SK-N-SH (cell line): Measurements from ENCODE around the gene FUT7. TPM values are rescaled to one million over a fixed set of nuclear protein-coding genes. Genes with fewer than 3 reads are reported as not detected.

Experiments
- CTCF ChIA-PET: fragments of 300-600, 350-600 bp; formaldehyde crosslinking; extraction: SDS; loops from one replicate; lab custom pipeline; 2021; lab: Yijun Ruan, JAX
- POLR2A ChIA-PET: fragments of 350-600 bp; sonication (Branson Sonifier 250); formaldehyde crosslinking; extraction: SDS; loops from one replicate; lab custom pipeline; 2020; ENCODE audit warnings: antibody characterized with exemption, inconsistent platforms; lab: Yijun Ruan, JAX
- DNase-seq: peaks from one replicate; pipeline ENCODE4 v3.0.0; 2012
- H2AFZ ChIP-seq: fragments of 200-600 bp; sonication (generic); 2 replicates; pipeline ENCODE4 v1.8.1; 2016; ENCODE audit warnings: antibody characterized with exemption, mild to moderate bottlenecking, low read depth
- H3F3A ChIP-seq: fragments of 200-600 bp; sonication (generic); replicated peaks from 2 replicates; pipeline ENCODE3; 2016; ENCODE audit warnings: antibody characterized with exemption, mild to moderate bottlenecking; ENCODE audit not compliant: insufficient read depth
- H3K27ac ChIP-seq, 2 experiments: fragments of 200-500 bp in 1 of 2; fragments of 200-600 bp in 1 of 2; sonication (Bioruptor generic) in 1 of 2; sonication (generic), shearing (Covaris generic) in 1 of 2; 2 replicates each; pipeline versions ENCODE4 v1.5.1 to v1.6.1; 2014 to 2016; ENCODE audit warnings: low read depth in 2 of 2, inconsistent platforms in 1 of 2, low read length in 1 of 2, mild to moderate bottlenecking in 1 of 2, mixed read lengths in 1 of 2
- H3K27me3 ChIP-seq: fragments of 200-600 bp; sonication (generic), shearing (Covaris generic); 2 replicates; pipeline ENCODE4 v1.6.1; 2016; ENCODE audit warnings: mixed run types; ENCODE audit not compliant: insufficient read depth
- H3K36me3 ChIP-seq, 2 experiments: fragments of 200-500 bp in 1 of 2; fragments of 200-600 bp in 1 of 2; sonication (Bioruptor generic) in 1 of 2; sonication (generic) in 1 of 2; replicated peaks in 1 of 2; 2 replicates each; pipeline versions ENCODE3 to v1.5.1; 2014 to 2016; ENCODE audit warnings: low read length in 1 of 2, mild to moderate bottlenecking in 1 of 2; ENCODE audit not compliant: insufficient read depth in 2 of 2, control insufficient read depth in 1 of 2
- H3K4me1 ChIP-seq, 2 experiments: fragments of 200-500 bp in 1 of 2; fragments of 200-600 bp in 1 of 2; sonication (Bioruptor generic) in 1 of 2; sonication (generic), shearing (Covaris generic) in 1 of 2; 2 replicates each; pipeline versions ENCODE4 v1.5.1 to v1.6.1; 2014 to 2016; ENCODE audit warnings: low read depth in 1 of 2, low read length in 1 of 2, mixed run types in 1 of 2; ENCODE audit not compliant: insufficient read depth in 2 of 2, control insufficient read depth in 1 of 2
- H3K4me2 ChIP-seq: fragments of 200-600 bp; sonication (generic), shearing (Covaris generic); 2 replicates; pipeline ENCODE4 v1.6.1; 2017; ENCODE audit warnings: mixed run types
- H3K4me3 ChIP-seq, 2 experiments: fragments of 200-500 bp in 1 of 2; fragments of 200-600 bp in 1 of 2; sonication (Bioruptor generic) in 1 of 2; sonication (generic), shearing (Covaris generic) in 1 of 2; 2 replicates each; pipeline versions ENCODE4 v1.5.1 to v1.8.1; 2014 to 2016; ENCODE audit warnings: low read depth in 2 of 2, inconsistent platforms in 1 of 2, low read length in 1 of 2, mild to moderate bottlenecking in 1 of 2, mixed read lengths in 1 of 2, moderate library complexity in 1 of 2
- H3K79me2 ChIP-seq: fragments of 200-600 bp; sonication (generic); 2 replicates; pipeline ENCODE4 v1.8.1; 2017; ENCODE audit warnings: mild to moderate bottlenecking; ENCODE audit not compliant: insufficient read depth
- H3K9ac ChIP-seq: fragments of 200-600 bp; sonication (generic); 2 replicates; pipeline ENCODE4 v1.6.1; 2017; ENCODE audit warnings: mixed run types
- H3K9me2 ChIP-seq: fragments of 200-600 bp; sonication (generic); 2 replicates; pipeline ENCODE4 v1.6.1; 2017; ENCODE audit warnings: mixed run types
- H3K9me3 ChIP-seq: fragments of 200-600 bp; sonication (generic); 2 replicates; pipeline ENCODE4 v1.6.1; 2017; ENCODE audit warnings: mixed run types, mild to moderate bottlenecking, moderate library complexity
- H4K20me1 ChIP-seq: fragments of 200-600 bp; sonication (generic); 2 replicates; pipeline ENCODE4 v1.6.1; 2017; ENCODE audit warnings: mild to moderate bottlenecking, mixed run types; ENCODE audit not compliant: insufficient read depth
- EP300 ChIP-seq, 2 experiments: IDR thresholded peaks; 2 replicates each; pipeline versions ENCODE4 v1.4.0 to v1.6.1; 2012; ENCODE audit warnings: borderline replicate concordance in 1 of 2, low read depth in 1 of 2, low read length in 1 of 2
- EZH2phosphoT487 ChIP-seq: fragments of 200-600 bp; sonication (generic); IDR thresholded peaks from 2 replicates; pipeline ENCODE4 v1.6.1; 2017; ENCODE audit warnings: low read depth, mixed run types, mild to moderate bottlenecking, antibody characterized with exemption, moderate library complexity, borderline replicate concordance
- FOXJ3 ChIP-seq: sonication (generic); formaldehyde crosslinking; IDR thresholded peaks from 2 replicates; pipeline ENCODE4 v1.5.1; 2020; ENCODE audit warnings: mild to moderate bottlenecking, missing genetic modification reagents
- GATA2 ChIP-seq: sonication (generic); formaldehyde crosslinking; IDR thresholded peaks from 2 replicates; pipeline ENCODE4 v1.5.0; 2020; ENCODE audit warnings: mild to moderate bottlenecking, missing genetic modification reagents
- MEF2A ChIP-seq: IDR thresholded peaks from 2 replicates; pipeline ENCODE4 v1.4.0; 2012; ENCODE audit warnings: low read depth, borderline replicate concordance
- NFIC ChIP-seq: IDR thresholded peaks from 2 replicates; pipeline ENCODE4 v1.4.0; 2012; ENCODE audit warnings: borderline replicate concordance
- RAD21 ChIP-seq: IDR thresholded peaks from 2 replicates; pipeline ENCODE4 v1.6.1; 2012; ENCODE audit warnings: mild to moderate bottlenecking, low read length
- RFX5 ChIP-seq: IDR thresholded peaks from 2 replicates; pipeline ENCODE4 v1.6.1; 2012; ENCODE audit warnings: mild to moderate bottlenecking, improper control_type of control experiment, low read length
- RXRA ChIP-seq: IDR thresholded peaks from 2 replicates; pipeline ENCODE4 v1.4.0; 2012; ENCODE audit warnings: low read depth, mild to moderate bottlenecking, borderline replicate concordance
- TAF1 ChIP-seq: IDR thresholded peaks from 2 replicates; pipeline ENCODE4 v1.6.1; 2012; ENCODE audit warnings: low read depth, mild to moderate bottlenecking, low read length, moderate library complexity, borderline replicate concordance
- TEAD4 ChIP-seq: IDR thresholded peaks from 2 replicates; pipeline ENCODE4 v1.4.0; 2012; ENCODE audit warnings: mild to moderate bottlenecking, borderline replicate concordance; ENCODE audit not compliant: insufficient read depth
- USF2 ChIP-seq: fragments of 150-350 bp; IDR thresholded peaks from 2 replicates; pipeline ENCODE4 v1.6.1; 2017; ENCODE audit warnings: antibody characterized with exemption, low read length, low read depth, borderline replicate concordance
- YY1 ChIP-seq: IDR thresholded peaks from 2 replicates; pipeline ENCODE4 v1.4.0; 2012; ENCODE audit warnings: low read depth, mild to moderate bottlenecking
- WGBS: methylation state at CpG from one replicate; pipeline ENCODE4 v1.1.6; 2017; ENCODE audit warnings: low lambda C conversion rate; 5-methylcytosine and 5-hydroxymethylcytosine counted together
- polyA plus RNA-seq, 3 experiments: library from polyadenylated mRNA; depleted of rRNA; stranded (reverse); fragments of >200 nt; gene quantifications; 2 replicates each; pipeline ENCODE4 v1.2.3, GENCODE V29; 2012
- TF ChIP-seq, protein P1 (sequence below): fragments of 200-600 bp; sonication (generic); IDR thresholded peaks from 2 replicates; pipeline ENCODE4 v1.6.1; 2017; ENCODE audit warnings: antibody characterized with exemption, mild to moderate bottlenecking, moderate library complexity
- TF ChIP-seq, protein P2 (sequence below): fragments of 150-350 bp; IDR thresholded peaks from 2 replicates; pipeline ENCODE4 v1.6.1; 2016; ENCODE audit warnings: mild to moderate bottlenecking, low read depth, low read length
- TF ChIP-seq, protein P3 (sequence below): IDR thresholded peaks from 2 replicates; pipeline ENCODE4 v1.4.0; 2012; ENCODE audit warnings: low read depth, borderline replicate concordance
- TF ChIP-seq, protein P4 (sequence below): IDR thresholded peaks from 2 replicates; pipeline ENCODE4 v1.4.0; 2012; ENCODE audit warnings: low read depth, borderline replicate concordance

The FUT7 gene
- polyA plus RNA-seq, 1 of the 3 experiments (the other 2 are of a cell fraction): not detected

DNA sequence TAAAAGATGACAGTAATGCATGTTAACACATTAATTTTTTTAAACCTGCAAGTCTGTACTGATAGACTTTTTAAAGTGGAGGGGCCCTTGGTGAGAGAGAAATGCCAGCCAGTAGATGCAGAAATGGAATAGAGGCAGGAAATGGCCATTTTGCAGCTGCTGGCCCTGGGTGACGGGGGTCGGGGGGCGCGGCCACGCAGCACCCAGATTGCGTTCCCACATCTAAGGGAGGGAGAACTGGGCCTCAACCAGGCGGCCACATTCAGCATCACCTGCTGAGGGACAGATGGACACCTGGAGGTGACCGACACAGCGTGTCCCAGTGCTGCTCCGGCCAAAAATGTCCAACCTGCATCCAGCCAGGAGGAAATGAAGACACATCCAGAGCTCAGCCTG is 29.2 kb downstream of the FUT7 start:
- H3K4me2 ChIP-seq: no peak overlapping the region
- no peak for DNase-seq
- H3K27ac ChIP-seq: no peak overlapping the region
- no peaks in the 10 kb centered on the region for H3F3A ChIP-seq
- no peaks in the 10 kb centered on the region for H3K4me1 ChIP-seq
- no peaks in the 10 kb centered on the region for H3K36me3 ChIP-seq
- H2AFZ ChIP-seq: no peak overlapping the region
- WGBS: 60% methylated on average over 1 of the region's 10 CpGs
- CTCF ChIA-PET: interaction anchor here (1.0 to 2.2 kb wide), 7 partner anchors 10 to 224 kb away, joined by 3 to 10 read pairs (median 4); partner anchors contain the start of genes ABCA2, PAXX and RNF224
- no peak overlapping the region for H3K4me3 ChIP-seq
- no peaks in the 10 kb centered on the region for H3K79me2 ChIP-seq
- H3K9me2 ChIP-seq: no peaks in the 10 kb centered on the region
- POLR2A ChIA-PET: no interaction called here
- TF ChIP-seq USF2 (no peak), EZH2phosphoT487 (no peak), TEAD4 (no peak), YY1 (no peak), TAF1 (no peak)
- H3K9ac ChIP-seq: no peak overlapping the region
- H3K27me3 ChIP-seq: no peaks in the 10 kb centered on the region
- H3K9me3 ChIP-seq: no peaks in the 10 kb centered on the region
- H4K20me1 ChIP-seq: no peaks in the 10 kb centered on the region

GRCh38 chr9:137001857-137002645 is 29.8 kb downstream of the FUT7 start:
- Histone ChIP-seq H3K79me2 (no peaks in the 10 kb centered on the region), H3K9me2 (no peaks in the 10 kb centered on the region), H3K27ac (no peak overlapping the region), H3K9ac (no peak overlapping the region), H3K4me3 (no peak overlapping the region), H4K20me1 (no peaks in the 10 kb centered on the region), H3F3A (no peaks in the 10 kb centered on the region), H2AFZ (no peak overlapping the region), H3K4me1 (no peaks in the 10 kb centered on the region), H3K36me3 (no peaks in the 10 kb centered on the region), H3K4me2 (no peak overlapping the region), H3K9me3 (no peaks in the 10 kb centered on the region), H3K27me3 (no peaks in the 10 kb centered on the region)
- WGBS: 80% methylated on average over 14 of the region's 20 CpGs
- CTCF ChIA-PET: interaction anchor here (1.0 to 2.4 kb wide), 8 partner anchors 9 to 225 kb away, joined by 3 to 11 read pairs (median 6); partner anchors contain the start of genes ABCA2, PAXX and RNF224
- POLR2A ChIA-PET: no interaction called here
- DNase-seq: no peak
- TF ChIP-seq, protein P1, sequence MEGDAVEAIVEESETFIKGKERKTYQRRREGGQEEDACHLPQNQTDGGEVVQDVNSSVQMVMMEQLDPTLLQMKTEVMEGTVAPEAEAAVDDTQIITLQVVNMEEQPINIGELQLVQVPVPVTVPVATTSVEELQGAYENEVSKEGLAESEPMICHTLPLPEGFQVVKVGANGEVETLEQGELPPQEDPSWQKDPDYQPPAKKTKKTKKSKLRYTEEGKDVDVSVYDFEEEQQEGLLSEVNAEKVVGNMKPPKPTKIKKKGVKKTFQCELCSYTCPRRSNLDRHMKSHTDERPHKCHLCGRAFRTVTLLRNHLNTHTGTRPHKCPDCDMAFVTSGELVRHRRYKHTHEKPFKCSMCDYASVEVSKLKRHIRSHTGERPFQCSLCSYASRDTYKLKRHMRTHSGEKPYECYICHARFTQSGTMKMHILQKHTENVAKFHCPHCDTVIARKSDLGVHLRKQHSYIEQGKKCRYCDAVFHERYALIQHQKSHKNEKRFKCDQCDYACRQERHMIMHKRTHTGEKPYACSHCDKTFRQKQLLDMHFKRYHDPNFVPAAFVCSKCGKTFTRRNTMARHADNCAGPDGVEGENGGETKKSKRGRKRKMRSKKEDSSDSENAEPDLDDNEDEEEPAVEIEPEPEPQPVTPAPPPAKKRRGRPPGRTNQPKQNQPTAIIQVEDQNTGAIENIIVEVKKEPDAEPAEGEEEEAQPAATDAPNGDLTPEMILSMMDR: no peak
- no peak for TF ChIP-seq NFIC
- TF ChIP-seq USF2: no peak
- TF ChIP-seq GATA2 (CRISPR knock-in tag): no peak
- TF ChIP-seq TAF1: no peak
- TF ChIP-seq, protein P2, sequence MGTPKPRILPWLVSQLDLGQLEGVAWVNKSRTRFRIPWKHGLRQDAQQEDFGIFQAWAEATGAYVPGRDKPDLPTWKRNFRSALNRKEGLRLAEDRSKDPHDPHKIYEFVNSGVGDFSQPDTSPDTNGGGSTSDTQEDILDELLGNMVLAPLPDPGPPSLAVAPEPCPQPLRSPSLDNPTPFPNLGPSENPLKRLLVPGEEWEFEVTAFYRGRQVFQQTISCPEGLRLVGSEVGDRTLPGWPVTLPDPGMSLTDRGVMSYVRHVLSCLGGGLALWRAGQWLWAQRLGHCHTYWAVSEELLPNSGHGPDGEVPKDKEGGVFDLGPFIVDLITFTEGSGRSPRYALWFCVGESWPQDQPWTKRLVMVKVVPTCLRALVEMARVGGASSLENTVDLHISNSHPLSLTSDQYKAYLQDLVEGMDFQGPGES: no peak
- no peak for TF ChIP-seq TEAD4
- TF ChIP-seq MEF2A: no peak
- TF ChIP-seq RAD21: no peak
- TF ChIP-seq FOXJ3 (CRISPR knock-in tag): no peak
- no peak for TF ChIP-seq YY1
- no peak for TF ChIP-seq EP300 (IDR thresholded peaks at IDR 0.05; ENCODE audit: borderline replicate concordance in 1 of 2, low read depth in 1 of 2, low read length in 1 of 2)
- TF ChIP-seq RFX5: no peak
- TF ChIP-seq, protein P3, sequence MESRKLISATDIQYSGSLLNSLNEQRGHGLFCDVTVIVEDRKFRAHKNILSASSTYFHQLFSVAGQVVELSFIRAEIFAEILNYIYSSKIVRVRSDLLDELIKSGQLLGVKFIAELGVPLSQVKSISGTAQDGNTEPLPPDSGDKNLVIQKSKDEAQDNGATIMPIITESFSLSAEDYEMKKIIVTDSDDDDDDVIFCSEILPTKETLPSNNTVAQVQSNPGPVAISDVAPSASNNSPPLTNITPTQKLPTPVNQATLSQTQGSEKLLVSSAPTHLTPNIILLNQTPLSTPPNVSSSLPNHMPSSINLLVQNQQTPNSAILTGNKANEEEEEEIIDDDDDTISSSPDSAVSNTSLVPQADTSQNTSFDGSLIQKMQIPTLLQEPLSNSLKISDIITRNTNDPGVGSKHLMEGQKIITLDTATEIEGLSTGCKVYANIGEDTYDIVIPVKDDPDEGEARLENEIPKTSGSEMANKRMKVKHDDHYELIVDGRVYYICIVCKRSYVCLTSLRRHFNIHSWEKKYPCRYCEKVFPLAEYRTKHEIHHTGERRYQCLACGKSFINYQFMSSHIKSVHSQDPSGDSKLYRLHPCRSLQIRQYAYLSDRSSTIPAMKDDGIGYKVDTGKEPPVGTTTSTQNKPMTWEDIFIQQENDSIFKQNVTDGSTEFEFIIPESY: no peak
- TF ChIP-seq RXRA: no peak
- TF ChIP-seq, protein P4, sequence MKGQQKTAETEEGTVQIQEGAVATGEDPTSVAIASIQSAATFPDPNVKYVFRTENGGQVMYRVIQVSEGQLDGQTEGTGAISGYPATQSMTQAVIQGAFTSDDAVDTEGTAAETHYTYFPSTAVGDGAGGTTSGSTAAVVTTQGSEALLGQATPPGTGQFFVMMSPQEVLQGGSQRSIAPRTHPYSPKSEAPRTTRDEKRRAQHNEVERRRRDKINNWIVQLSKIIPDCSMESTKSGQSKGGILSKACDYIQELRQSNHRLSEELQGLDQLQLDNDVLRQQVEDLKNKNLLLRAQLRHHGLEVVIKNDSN: no peak
